NCI-H187 (cell line): ENCODE measurements around the gene TUBE1.
"Not testable (repeated sequence)": the region's sequence is repeated elsewhere in the genome, so short reads cannot be mapped to it uniquely, and the experiment has no call there.

ENCODE experiments used
- DNase-seq, 2 experiments: peaks; one replicate each; lab custom pipeline; 2025; lab: John Stamatoyannopoulos, UW

The TUBE1 gene, protein sequence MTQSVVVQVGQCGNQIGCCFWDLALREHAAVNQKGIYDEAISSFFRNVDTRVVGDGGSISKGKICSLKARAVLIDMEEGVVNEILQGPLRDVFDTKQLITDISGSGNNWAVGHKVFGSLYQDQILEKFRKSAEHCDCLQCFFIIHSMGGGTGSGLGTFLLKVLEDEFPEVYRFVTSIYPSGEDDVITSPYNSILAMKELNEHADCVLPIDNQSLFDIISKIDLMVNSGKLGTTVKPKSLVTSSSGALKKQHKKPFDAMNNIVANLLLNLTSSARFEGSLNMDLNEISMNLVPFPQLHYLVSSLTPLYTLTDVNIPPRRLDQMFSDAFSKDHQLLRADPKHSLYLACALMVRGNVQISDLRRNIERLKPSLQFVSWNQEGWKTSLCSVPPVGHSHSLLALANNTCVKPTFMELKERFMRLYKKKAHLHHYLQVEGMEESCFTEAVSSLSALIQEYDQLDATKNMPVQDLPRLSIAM

DNA sequence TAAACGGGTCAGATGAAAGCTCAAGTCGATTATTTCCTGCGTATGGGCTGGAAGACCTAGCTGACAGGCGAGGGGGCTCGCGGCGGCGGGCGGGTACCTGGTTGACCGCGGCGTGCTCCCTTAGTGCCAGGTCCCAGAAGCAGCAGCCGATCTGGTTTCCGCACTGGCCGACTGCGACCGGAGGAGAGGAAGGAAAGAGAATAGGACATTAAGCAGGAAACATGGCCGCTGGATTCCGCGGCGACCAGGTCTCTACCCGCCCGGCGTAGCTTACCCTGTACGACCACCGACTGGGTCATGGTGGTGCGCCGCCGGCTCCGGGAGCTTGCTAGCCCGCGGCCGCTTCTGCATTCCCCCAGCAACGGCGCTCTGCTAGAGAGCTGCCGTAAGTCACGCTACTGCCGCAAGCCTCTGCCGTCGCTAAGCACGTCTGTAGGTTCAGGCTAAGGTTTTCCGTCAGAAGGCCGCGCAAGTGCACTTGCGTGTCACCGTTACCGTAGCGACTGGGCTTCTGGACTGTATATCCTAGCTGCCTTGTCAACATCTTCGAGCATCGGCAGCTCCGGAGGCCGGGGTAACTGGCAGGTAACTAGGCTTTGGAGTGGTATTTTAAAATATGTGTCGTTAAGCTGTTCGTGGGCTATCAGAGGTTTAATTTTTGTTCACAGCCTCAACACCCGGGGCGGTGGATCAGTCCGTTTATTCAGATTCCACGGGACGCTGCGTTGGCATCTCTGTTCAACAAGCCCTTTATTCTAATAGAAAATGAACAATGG, at the start of gene TUBE1, which contains the start of gene FAM229B:
TSS of gene TUBE1 (minus strand) at position 347 of the 776 bp plus-strand sequence. CDS start at position 299, 48 bp downstream.
TSS of gene FAM229B (plus strand) at position 456 of the 776 bp plus-strand sequence. CDS start 11,693 bp downstream, outside the sequence.
- peak; percentile 66 to 80 for DNase-seq

DNA sequence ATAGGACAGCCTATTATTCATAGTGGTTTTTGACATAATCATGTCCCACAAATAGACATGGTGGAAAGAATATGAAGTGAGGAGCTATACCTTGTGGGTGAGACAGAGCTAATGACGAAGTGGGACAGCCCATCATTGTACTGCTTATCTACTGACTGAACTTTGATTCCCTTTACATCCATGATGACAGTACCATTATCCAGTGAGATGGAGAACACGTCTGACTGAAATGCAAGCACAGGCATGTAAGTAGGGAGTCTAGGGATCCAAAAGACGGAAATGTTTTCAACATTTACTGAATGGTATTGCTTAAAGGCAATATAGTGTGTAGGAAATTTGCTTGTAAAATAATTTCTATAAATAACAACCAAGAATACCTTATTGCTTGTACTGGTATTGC, 43.6 kb upstream of the TUBE1 start:
- DNase-seq: no peak

DNA sequence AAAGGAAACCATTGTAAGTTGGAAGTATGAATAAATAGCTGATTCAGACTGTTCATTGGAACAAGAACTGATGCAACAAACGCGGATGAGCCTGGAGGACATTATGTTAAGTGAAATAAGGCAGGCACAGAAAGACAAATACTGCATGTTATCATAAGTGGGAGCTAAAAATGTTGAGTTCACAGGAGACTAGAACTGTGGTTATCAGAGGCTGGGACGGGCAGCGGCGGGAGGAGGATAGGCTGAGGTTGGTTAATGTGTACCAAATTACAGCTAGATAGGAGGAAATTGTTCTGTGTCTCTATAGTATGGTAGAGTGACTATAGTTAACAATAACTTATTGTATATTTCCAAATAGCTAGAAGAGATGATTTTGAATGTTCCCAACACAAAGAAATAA, 40.9 kb upstream of the TUBE1 start:
- no peak for DNase-seq

DNA sequence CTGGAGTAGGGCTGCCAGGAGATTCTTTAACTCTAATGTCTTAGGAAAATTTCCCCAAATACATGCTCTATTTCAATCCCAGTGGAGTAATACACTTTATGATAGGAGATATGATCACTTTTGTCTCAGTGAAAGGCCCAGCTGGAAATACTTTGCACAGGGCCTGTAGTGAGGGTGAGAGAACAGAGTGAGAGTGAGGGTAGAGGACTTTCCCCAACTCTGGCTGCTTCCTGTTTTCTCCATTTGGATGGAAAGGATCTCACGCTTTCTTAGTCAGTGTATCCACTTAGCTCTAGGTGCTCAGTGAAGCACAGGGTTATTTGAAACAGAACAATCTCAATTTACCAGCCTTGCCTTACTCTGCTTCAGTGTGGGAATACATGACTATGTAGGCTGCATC, 36.7 kb upstream of the TUBE1 start:
- no peak for DNase-seq

DNA sequence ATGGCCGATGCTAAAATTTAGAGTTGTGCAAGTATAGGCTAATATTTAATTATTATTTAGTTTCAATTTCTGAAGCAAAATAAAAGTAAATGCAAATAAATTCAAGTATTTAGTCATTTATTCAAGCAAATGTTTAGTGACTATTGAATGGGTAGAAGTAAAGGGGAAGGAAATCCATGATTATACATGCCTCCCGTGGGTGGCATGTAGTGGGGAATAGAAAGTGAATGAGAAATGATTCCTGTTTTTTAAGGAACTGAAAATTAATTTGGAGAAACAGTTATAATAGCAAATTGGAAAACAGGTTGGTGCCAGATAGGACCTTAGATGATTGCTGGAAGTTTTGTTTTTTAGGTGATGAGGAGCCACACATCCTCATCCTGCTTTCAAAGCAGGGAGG, 35.5 kb upstream of the TUBE1 start:
- no peak for DNase-seq

DNA sequence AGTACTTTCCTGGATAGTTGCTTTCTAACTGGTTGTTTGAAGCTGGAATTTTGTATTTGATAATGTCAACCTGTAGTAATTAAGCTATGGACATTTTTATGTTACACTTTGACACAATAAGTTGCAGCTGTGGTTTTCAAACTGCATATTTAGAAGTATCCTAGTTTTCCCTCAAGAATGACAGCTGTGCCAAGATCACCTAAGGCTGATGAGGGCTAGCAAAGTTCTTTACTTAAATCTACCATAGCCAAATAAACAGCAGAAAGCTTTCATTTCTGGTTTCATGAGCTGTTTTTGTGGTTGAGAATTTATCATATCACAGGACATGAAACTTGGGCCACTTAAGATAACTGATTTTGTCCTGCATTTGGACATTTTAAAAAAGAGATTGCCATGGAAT, 30.8 kb upstream of the TUBE1 start:
- no peak for DNase-seq

DNA sequence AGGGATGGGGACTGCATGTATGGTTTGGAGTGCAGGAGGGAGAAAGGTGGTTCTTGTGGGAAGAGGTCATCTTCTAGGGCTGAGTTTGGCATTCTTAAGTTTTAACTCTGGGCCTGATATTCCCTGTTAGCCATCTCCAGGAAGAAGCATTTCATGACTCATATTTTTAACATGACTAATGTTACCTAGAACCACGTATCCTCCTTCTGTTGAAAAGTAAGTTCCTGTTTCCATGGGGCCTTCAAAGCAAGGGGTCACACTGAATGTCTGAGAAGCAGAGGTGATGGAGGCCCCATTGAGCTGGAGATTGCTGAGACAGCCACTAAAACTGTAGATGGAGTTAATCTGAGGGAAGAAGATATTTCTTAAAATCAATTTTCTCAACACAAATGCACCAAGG, 30.3 kb upstream of the TUBE1 start:
- no peak for DNase-seq

DNA sequence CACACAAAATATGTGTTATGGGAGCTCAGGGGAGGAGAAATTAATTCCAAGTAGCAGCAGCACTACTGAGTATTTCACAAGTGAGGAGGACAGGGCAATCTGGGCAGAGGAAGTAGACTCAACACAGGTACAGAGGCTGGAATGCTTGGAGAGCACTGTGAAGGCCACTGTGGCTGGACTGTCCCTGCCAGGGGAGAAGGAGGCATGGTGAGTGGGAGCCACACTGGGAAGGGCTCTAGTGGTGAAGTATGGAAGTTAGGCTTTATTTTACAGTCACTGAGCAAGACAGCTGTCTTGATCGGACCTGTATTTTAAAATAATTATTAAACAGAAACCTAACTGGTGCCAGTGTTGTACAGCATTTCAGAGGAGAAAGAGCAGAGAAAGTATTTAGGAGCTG, 28.9 kb upstream of the TUBE1 start:
- no peak for DNase-seq

DNA sequence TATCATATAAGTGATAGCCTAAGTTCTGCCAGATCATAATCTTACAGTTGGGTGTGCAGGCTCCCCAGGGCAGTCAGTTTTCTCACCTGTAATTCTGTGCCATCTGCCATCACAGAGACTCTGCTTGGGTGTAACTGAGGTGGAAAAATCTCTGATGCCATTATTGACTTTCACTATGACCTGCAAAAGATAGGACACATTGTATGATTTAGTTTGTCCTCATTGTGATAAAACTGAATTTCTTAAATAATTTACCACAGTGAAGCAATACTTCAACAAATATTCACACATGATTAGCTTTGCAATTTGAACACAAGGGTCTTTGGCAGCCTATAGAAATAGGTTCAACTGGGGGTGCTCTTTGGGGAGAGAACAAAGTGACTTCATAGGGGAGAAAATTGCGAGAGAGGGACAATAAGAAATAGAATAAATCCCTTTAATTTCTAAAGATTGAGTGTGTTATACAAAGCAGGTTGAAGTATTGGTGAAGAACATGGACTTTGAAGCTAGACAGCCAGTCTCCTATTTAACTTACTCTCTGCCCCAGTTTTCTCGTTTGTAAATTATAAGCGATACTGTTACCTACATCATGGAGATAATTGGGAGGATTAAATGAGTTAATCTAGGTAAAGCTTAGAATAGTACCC, 27.4 kb upstream of the TUBE1 start:
- no peak for DNase-seq

DNA sequence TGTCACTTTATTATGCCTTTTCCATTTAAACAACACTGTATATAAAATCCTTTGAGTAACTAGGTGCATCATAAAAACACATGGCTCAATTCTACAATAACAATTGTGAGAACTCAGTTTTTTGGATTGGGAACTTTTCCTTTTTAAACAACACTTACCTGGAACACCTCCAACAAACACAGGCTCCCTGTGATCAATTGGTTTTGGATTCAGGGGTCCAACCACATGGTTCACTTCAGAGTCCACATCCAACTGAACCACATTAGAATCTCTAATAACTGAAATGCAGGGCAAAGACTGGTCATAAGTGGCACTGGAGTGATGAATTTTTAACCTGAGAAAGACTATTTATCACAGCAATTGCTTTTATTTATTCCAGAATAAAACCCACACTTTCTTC, 26.6 kb upstream of the TUBE1 start:
- no peak for DNase-seq

DNA sequence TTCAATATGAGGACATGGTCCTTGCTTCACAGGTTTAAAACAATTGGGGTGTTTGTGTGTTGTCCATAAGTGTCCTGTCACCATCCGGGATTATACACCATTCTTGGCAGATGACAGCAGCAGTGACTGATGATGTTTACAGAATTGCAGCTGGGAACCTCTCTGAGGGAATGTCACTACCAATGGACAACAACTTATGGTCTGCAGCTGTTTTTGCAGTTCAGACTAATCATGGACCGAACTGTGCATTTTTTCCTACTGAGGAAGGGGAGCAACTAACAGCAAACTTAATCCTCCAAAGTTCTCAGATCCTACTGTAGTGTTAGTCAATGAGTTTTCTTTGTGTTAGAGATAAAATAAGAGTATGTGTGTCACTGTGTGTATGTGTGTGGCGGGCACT, 26.1 kb upstream of the TUBE1 start:
- no peak for DNase-seq

DNA sequence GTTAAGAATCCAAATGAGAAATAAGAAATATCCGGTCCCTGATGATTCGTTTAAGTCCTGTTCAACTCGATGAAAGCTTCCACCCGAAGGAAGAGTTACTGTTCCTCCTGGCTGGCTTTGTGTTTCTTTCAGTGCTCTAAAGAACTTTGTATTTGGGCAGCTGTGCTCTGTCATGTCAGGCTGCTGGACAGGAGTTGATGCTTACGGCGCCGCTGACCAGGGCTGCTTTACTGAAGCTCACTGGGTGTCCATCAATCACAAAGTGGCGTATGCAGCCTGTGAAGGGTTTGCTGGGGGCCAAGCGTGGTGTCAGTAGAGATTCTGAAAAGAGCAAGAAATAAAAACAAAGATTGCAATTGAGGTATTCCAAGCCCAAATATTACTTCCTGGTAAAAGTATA, 22.0 kb upstream of the TUBE1 start:
- no peak for DNase-seq

DNA sequence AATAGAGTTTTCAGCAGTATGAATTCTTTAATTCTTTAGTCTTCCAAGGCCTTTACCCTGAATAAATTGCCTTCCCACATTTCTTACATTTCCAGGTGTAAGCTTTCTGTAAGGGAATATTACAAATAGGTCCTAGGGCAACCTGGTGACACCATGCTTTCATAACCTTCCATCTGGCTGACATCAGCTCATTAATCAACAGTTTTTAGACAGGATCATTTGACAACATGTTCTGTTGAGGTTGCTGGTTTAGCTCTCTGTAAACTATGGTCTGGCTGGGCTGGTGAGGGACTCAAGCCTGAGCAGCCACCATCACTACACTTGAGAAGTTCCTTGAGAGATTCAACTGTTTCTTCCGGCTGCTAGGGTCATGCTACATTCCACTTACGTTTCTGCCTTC, 19.3 kb upstream of the TUBE1 start:
- no peak for DNase-seq

DNA sequence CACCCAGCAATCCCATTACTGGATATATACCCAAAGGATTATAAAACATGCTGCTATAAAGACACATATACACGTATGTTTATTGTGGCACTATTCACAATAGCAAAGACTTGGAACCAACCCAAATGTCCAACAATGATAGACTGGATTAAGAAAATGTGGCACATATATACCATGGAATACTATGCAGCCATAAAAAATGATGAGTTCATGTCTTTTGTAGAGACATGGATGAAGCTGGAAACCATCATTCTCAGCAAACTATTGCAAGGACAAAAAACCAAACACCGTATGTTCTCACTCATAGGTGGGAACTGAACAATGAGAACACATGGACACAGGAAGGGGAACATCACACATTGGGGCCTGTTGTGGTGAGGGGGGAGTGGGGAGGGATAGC, 18.7 kb upstream of the TUBE1 start:
- not testable (repeated sequence) for DNase-seq

DNA sequence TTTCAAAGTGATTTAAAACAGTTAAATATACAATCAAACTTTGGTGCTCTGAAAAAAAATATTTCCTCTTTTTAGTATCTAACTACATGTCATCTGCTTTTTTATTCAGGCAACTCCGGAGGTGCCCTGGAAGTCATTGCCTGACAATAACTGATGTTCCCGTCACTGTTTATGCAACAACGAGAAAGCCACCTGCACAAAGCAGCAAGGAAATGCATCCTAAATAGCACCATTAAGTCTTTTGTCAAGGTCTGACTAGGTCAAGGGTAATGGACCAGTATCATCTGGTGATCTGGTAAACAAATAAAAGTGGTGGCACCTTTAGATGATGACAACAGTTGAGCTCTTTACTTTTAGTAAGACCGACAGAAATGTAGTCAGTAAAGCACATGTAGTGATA, 13.3 kb upstream of the TUBE1 start:
- no peak for DNase-seq

DNA sequence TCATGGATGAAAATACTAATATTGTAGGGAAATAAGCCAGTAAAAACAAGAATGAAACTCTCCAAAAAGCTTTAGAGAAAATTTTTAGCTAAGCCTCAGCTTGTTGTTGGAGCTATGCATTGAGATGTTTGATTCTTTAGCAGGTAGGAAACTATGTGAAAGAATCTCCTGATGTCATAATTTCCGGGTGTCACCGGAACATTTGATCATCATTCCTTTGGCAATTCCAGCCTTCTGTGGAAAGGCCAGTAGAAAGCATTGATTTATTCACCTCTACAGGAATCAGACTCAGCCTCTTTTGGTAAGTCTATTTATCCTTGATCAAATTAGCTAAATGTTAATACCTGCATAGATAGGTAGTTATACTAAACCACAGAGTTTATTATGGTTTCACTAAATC, 9.6 kb upstream of the TUBE1 start:
- DNase-seq: no peak

DNA sequence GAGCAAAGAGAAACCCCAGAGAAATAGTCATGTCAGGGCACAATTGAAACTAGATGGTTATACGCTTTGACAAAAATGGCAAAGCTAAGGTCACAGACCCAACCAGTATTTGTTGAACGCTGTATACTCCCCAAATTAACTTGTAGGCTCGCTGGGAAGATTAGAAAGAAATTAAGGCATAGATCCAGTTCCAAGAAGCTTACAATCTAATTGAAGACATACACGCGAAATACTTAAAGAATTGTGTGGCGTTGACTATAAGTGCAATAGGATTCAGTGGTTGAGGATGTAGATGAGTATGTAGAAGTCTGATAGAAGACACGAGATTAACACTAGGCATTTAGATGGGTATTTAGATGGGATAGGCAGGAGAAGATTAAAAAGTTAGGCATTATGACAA, 634 bp upstream of the TUBE1 start:
- DNase-seq: no peak

DNA sequence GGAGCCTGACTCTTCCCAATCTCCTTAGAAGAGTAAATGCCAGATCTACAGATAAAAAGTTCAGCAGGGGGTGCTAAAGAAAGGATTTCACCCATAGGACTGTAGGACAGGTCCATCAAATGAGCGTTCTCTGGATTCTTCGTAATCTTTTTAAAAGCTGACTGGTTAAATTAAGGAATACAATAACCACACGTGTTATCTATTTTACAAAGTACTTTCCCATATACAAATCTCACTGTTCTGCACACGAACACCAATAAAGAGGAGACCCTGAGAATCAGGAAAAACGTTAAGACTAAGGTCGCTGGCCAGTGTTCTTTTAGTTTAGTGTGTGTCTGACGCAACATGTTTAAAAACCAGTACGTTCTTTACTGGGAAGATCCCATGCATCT, 542 bp downstream of the TUBE1 start:
- DNase-seq: peak in 1 of 2 experiments; percentile 40

DNA sequence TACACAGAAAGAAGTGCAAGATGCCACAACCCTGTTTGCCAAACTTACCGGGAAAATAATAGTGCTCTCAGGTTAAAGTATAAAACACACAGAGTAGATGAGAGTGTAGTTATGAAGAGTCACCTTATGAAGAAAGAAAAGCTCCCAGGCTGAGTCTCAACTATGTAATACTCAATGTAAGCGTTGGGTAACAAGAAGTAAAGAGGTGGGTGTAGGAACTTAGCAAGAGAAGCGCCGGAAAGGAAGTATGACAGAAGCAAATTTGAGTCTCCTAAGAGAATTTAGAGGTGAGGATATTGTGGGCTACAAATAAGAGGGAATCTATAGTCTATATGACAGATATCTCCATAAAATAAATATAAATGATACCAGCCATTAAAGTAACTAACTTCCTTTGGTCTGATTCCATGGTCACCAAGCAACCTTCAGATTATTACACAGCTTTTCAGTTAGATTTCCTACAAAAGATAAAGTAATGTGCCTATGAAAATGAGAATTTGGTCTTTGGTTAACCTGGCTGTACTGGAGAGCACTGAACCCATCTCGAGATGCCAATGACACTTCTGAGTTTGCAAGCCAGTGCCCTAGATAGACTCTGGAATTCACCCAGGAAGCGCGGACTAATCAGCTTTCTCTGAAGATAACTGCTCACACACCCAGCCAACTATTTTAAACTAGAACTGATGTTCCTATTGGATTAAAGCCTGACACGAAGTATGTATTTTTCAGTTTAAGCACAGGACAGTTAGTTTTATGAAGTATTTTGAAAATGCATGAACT, 1.8 kb downstream of the TUBE1 start:
- no peak for DNase-seq

DNA sequence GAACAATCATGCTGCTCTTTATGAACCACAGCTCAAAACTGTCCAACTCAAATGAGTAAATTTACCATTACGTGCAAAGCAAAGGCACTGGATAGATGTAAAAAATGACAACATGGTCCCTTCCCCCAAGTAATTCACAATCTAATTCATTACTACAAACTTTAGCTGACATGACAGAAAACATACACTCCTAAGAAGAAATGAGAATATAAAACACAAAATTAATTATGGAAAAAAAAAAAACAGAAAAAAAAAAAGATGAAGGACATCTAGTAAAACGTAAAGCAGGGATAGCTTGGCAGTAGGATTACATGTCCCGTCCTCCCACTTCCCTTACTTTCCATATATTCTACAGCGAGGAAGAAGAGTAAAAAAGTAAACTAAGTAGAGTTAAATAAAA, 5.7 kb downstream of the TUBE1 start:
- DNase-seq: no peak

DNA sequence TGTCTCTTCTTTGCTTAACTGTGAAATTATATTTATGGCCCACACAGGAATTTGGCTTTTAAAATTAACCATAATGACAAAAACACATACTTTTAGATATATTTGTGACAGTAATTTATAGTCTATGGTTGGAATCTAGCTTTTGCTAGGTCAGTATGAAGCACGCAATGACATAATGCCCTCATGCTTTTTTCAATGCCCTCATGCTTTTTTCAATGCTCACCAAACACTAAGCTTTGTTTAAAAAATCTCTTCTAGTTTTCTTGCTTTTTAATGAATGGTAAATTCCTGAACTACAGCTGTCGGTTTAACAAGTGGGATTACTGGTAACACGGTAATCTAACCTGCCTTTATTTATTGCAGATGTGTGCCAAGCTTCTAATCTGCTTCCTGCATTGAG, 20.7 kb downstream of the TUBE1 start:
- no peak for DNase-seq

DNA sequence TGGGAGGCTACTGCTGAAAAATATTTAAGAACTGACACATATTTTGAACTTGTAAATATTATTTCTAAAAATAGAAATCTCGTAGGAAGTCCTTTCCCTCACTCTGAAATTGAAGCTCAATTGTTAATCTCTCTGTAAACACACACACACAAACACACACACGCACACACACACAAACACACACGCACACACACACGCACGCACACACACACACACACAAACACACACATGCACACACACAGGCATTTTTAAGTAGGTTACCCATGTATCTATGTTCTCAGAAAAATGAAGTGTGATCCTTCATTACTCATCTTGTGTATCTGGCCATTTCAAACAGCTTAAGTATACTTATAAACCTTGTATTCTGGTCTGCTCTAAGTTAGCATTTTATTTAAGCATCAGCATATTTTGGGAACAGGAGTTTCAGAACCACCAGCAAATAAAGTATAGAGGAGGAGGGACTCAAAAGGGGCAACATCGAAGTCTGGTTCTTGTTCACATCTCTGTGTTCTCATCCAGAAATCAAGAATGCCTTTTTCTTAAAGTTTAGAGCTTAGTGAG, 21.8 kb downstream of the TUBE1 start:
- DNase-seq: no peak
